ENCODE results near the gene NMNAT2. TPM values are rescaled to one million over a fixed set of nuclear protein-coding genes. Genes with fewer than 3 reads are reported as not detected.

NMNAT2 gene
- total RNA-seq, 4 donors from 2014 or later: 0.13 to 0.83 (median 0.66) TPM; not detected in 1

DNA sequence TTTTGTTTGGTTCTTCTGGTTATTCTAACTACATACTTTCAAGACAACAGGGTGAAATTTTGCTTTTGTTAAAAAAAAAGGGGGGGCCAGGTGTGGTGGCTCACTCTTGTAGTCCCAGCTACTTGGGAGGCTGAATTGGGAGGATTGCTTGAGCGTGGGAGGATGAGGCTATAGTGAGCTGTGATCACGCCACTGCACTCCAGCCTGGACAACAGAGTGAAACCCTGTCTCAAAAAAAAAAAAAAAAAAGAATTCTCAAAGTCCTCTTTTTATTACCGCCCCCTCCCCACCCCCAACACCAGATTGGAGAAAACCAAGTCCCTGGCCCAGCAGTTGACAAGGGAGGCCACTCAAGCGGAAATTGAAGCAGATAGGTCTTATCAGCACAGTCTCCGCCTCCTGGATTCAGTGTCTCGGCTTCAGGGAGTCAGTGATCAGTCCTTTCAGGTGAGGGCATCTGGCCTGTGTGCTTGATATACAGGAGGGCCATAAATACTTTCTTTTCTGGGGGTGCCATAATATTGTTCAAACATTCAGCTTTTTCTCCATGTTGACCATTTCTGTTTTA is 181.9 kb downstream of the NMNAT2 start:
- no peak for DNase-seq
- no peak overlapping the region for H3K4me3 ChIP-seq
- H3K9me3 ChIP-seq: no peaks in the 10 kb centered on the region
- H3K27ac ChIP-seq: no peak overlapping the region
- TF ChIP-seq POLR2A (IDR thresholded peaks at IDR 0.05): no peak
- TF ChIP-seq, protein P1, sequence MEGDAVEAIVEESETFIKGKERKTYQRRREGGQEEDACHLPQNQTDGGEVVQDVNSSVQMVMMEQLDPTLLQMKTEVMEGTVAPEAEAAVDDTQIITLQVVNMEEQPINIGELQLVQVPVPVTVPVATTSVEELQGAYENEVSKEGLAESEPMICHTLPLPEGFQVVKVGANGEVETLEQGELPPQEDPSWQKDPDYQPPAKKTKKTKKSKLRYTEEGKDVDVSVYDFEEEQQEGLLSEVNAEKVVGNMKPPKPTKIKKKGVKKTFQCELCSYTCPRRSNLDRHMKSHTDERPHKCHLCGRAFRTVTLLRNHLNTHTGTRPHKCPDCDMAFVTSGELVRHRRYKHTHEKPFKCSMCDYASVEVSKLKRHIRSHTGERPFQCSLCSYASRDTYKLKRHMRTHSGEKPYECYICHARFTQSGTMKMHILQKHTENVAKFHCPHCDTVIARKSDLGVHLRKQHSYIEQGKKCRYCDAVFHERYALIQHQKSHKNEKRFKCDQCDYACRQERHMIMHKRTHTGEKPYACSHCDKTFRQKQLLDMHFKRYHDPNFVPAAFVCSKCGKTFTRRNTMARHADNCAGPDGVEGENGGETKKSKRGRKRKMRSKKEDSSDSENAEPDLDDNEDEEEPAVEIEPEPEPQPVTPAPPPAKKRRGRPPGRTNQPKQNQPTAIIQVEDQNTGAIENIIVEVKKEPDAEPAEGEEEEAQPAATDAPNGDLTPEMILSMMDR (IDR thresholded peaks at IDR 0.05): no peak
- H3K36me3 ChIP-seq: peaks cover 0 to 11% (median 0%) of the 10 kb centered on the region in 3 donors
- no peaks in the 10 kb centered on the region for H3K27me3 ChIP-seq
- H3K4me1 ChIP-seq: peaks cover 0 to 5% (median 0%) of the 10 kb centered on the region in 4 donors

GRCh38 chr1:183235503-183235902 is 182.7 kb downstream of the NMNAT2 start:
- no peak for TF ChIP-seq POLR2A (IDR thresholded peaks at IDR 0.05)
- TF ChIP-seq, protein P1 (IDR thresholded peaks at IDR 0.05): no peak
- H3K4me3 ChIP-seq: no peak overlapping the region
- H3K4me1 ChIP-seq: peaks cover 0 to 5% (median 0%) of the 10 kb centered on the region in 4 donors
- H3K36me3 ChIP-seq: peaks cover 0 to 11% (median 0%) of the 10 kb centered on the region in 3 donors
- no peaks in the 10 kb centered on the region for H3K9me3 ChIP-seq
- H3K27ac ChIP-seq: peak overlapping the region; percentile 24 to 77 (median 48)
- no peak for DNase-seq
- no peaks in the 10 kb centered on the region for H3K27me3 ChIP-seq

DNA sequence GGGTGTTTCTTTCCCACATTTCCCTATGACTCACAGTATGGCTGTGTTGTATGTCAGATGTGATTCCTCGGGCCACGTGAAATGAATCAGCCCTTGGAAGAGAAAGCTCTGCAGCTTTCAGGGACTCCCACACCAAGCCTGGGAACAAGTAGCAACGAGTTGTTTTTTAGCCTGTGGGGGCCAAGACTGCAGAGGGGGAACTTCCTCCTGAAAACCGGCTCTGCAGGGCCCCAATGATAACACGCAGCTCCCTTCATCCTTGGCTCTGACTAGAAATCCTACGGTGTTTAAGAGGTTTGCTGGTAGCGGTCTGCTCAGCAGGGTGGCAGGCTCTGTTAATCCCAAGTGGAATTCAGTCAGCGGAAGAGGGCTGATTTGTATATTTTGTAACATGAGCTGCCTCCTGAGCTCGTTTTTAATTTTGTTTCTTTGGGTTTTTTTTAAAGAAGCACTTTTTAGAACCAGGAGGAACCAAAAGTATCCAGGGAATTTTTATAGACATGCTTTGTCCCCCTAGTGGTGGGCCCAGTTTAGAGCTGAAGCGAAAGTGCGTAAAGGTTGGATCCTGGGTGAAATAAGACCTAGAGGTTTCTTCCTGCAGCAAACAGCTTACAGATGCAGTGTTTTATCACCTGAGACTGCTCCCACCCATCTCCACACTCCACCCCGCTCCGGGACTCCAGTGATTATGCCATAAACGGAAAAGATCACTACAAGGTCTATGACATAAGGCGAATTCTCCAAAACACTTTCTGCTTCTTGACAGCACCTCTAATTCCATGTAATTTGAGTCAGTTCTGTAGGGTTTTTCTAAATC is 183.3 kb downstream of the NMNAT2 start:
- Histone ChIP-seq H3K36me3 (peaks cover 0 to 11% (median 0%) of the 10 kb centered on the region in 3 donors), H3K27me3 (no peaks in the 10 kb centered on the region), H3K4me3 (peak overlapping the region in 1 of 4 donors; percentile 15), H3K4me1 (peaks cover 0 to 5% (median 0%) of the 10 kb centered on the region in 4 donors), H3K27ac (peak overlapping the region; percentile 24 to 77 (median 48)), H3K9me3 (no peaks in the 10 kb centered on the region)
- peak in 1 of 3 donors; percentile 64 for DNase-seq
- no peak for TF ChIP-seq POLR2A (IDR thresholded peaks at IDR 0.05)
- TF ChIP-seq, protein P1 (IDR thresholded peaks at IDR 0.05): peak; percentile 23 to 55 (median 45)

DNA sequence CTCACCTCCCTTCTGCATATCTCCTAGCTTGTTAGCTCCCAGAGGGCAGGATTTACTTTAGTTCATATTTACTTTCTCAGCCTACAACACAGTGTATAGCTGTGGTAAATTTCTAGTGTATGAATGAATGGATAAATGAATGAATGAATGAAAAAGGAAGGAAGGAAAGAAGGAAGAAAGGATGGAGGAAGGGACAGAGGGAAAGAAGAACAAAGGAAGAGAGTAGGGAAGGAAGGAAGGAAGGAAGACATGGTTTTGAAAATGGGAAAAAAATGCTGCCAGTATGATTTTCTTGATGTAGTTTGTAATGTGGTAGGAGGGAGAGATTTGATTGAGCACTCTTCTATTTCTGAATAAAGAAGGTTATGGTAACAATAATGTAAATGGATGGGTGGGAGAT is 185.1 kb downstream of the NMNAT2 start:
- TF ChIP-seq POLR2A (IDR thresholded peaks at IDR 0.05): no peak
- TF ChIP-seq, protein P1 (IDR thresholded peaks at IDR 0.05): no peak
- H3K9me3 ChIP-seq: no peaks in the 10 kb centered on the region
- H3K4me3 ChIP-seq: no peak overlapping the region
- no peak for DNase-seq
- H3K36me3 ChIP-seq: no peaks in the 10 kb centered on the region
- peaks cover 0 to 5% (median 0%) of the 10 kb centered on the region in 4 donors for H3K4me1 ChIP-seq
- H3K27me3 ChIP-seq: no peaks in the 10 kb centered on the region
- no peak overlapping the region for H3K27ac ChIP-seq

- H3K27ac ChIP-seq: no peak overlapping the region
- no peak for DNase-seq
- H3K4me1 ChIP-seq: peaks cover 0 to 5% (median 0%) of the 10 kb centered on the region in 4 donors
- TF ChIP-seq, protein P1 (IDR thresholded peaks at IDR 0.05): no peak
- TF ChIP-seq POLR2A (IDR thresholded peaks at IDR 0.05): no peak
- H3K4me3 ChIP-seq: no peak overlapping the region
- H3K36me3 ChIP-seq: peaks cover 0 to 4% (median 0%) of the 10 kb centered on the region in 3 donors
- no peaks in the 10 kb centered on the region for H3K27me3 ChIP-seq
- H3K9me3 ChIP-seq: no peaks in the 10 kb centered on the region
Observed at GRCh38 chr1:183231545-183231944, 186.6 kb downstream of the NMNAT2 start.

All from Peyer's patch (tissue), 4 donors.